Frontal cortex (tissue), 4 donors: Measurements from ENCODE around the gene SNAP29. TPM values are rescaled to one million over a fixed set of nuclear protein-coding genes. Genes with fewer than 3 reads are reported as not detected.
A peak's percentile ranks its signal among the peaks of the same experiment; 100 is the strongest.

Source experiments
- DNase-seq, 2 donors: peaks; one replicate each; pipeline ENCODE4 v3.0.0; 2012; ENCODE audit warnings: low spot score in 2 of 2
- FAIRE-seq: peaks from 2 replicates; lab custom pipeline; 2012; peaks lifted over from hg19 to GRCh38; lab: Jason Lieb, UNC
- total RNA-seq: library from RNA; depleted of rRNA; stranded (reverse); fragments of >200 nt; gene quantifications from one replicate; pipeline ENCODE4 v1.2.3, GENCODE V29; 2014
- donor health status: control.
- donor health status: control.
- donor health status: control.

SNAP29 gene
- total RNA-seq, 1 donor from 2014 or later, result 6.5 TPM

GRCh38 chr22:20864186-20864908 is 5.5 kb downstream of the SNAP29 start:
- FAIRE-seq (no peak), DNase-seq (no peak)

GRCh38 chr22:20865331-20865730 is 6.5 kb downstream of the SNAP29 start:
- DNase-seq (no peak), FAIRE-seq (no peak)

GRCh38 chr22:20865875-20866445 is 7.2 kb downstream of the SNAP29 start:
- FAIRE-seq, result no peak
- no peak for DNase-seq

GRCh38 chr22:20866736-20867135 is 7.9 kb downstream of the SNAP29 start:
- DNase-seq (no peak), FAIRE-seq (no peak)

DNA sequence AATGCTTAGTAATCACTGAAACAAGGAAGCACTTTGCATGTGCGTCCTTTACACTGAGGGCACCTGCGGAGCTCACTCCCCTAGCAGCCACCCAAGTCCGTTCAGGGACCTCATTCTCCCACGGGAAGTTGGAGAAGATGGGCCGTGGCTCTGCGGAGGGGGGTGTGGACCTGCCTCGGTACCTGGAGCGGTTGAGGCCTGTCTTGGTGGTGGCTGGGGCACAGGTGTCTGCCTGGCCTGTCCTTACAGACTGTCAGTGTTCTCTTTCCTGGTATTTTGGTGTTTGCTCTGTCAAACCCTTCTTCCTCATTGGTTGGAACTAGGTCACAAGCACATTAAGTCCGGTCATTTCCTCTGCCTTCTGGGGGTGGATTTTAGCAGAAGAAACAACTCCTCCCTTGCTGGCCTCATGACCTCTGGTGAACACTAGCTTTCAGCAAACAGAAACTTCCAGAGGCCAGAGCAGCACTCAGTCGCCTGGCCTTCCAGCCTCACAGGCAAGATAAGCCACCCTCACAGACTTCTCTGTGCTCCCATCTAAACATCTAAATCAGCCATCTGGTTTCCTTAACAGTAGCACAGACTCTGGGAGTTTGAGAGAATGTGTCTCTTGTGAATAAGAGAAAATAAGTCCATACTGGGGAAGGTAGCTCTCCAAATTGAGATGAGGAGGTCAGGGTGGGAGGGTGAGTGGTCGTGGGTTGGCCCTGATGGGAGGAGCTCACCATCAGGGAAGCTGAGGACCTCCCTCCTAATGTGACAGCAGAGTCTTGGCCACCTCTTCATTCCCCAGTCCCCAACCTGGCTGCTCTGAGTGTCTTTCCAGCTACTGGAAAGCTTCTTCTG is 8.6 kb downstream of the SNAP29 start:
- FAIRE-seq (no peak), DNase-seq (peak; percentile 32 to 48)

- DNase-seq (no peak), FAIRE-seq (no peak)
Observed at GRCh38 chr22:20868025-20868962, 9.5 kb downstream of the SNAP29 start.

- DNase-seq, result no peak
- no peak for FAIRE-seq
Observed at GRCh38 chr22:20869234-20869633, 10.4 kb downstream of the SNAP29 start.

DNA sequence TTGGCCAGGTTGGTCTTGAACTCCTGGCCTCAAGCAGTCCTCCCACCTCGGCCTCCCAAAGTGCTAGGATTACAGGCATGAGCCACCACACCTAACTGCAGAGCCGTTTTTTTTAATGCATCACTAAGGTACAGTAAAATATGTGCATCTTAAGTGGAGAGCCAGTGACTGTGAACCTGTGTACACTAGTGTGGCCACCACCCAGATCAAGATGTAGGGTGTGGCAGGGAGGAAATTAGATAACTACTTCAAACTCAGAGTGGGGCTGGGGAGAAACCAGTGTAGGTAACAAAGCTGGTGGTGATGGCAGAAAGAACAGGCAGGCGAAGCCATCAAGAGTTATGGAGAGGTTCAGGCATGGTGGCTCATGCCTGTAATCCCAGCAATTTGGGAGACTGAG is 14.4 kb downstream of the SNAP29 start:
- FAIRE-seq, result no peak
- DNase-seq, result no peak

DNA sequence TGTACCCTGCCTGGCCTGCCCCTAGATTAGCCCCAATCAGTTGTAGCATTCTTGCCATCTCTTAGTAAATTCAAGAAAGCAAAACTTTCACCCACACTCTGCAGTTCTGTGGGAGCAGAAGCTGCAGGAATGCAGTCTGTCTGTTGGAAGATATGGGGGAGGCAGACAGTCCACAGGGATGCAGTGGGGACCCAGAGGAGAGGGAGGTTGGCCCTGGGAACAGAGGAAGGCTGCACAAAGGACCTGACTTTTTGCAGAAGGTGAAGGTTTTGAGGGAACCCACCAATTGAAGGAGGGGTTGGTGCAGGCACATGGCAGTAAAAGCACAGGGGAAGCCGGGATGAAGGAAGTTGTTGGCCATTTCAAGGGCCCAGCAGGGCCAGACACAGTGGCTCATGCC is 16.5 kb downstream of the SNAP29 start:
- no peak for DNase-seq
- no peak for FAIRE-seq

DNA sequence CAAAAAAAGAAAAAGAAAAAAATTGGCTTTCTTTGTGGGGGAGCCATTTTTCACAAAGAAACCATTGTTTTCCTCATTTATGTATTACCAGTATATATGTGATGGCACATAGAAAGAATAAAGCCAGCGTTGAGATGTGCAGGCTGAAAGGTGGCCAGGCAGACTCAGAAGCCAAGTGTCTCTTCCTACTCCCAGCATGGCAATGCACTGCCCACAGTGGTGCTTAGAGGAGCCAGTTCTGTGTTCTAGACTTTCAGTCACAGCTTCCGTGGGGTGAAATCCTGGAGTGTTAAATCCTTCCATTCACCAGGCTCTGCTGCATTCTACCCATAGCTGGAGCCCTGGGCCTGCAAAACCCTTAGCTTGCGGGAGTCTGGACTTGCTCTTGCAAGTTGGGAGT is 18.9 kb downstream of the SNAP29 start:
- no peak for FAIRE-seq
- no peak for DNase-seq

- DNase-seq (no peak), FAIRE-seq (no peak)
Observed at GRCh38 chr22:20881231-20881630, 22.4 kb downstream of the SNAP29 start.

DNA sequence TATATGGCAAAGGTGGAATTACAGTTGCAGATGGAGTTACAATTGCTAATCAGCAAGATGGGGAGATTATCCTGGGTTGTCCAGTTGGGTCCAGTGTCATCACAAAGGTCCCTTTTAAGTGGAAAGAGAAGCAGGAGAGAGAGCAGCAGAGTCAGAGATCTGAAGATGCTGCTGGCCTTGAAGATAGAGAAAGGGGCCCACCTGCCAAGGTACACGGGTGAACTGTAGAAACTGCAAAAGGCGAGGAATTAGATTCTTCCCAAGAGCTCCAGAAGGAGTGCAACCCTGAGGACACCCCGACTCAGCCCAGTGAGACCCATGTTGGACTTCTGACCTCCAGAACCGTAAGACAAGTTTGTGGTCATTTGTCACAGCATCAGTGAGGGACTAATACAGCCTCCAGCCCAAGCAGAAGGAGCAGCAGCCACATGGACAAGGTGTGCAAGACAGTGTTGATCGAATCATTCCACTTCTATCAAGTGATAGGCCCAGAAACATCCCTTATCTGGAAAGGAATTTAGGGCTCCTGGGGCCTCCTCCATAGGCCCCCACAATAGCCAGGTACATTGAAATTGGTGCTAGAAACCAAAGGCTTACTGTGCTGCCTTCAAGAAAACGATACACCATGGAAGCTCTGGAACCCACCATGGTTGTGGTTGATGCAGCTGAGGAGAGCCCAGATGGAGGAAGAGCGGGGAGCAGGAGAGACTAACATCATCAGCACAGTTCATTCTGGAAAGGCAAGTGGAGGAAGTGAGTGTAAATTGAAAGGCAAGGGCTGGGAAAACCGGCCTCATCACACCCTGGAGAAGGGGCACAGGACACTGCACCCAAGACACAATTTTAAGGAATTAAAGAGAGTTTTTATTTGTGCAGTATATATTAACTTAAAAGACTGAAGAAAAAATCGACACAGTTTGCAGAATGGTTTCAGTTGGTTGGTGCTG is 23.3 kb downstream of the SNAP29 start:
- no peak for FAIRE-seq

DNA sequence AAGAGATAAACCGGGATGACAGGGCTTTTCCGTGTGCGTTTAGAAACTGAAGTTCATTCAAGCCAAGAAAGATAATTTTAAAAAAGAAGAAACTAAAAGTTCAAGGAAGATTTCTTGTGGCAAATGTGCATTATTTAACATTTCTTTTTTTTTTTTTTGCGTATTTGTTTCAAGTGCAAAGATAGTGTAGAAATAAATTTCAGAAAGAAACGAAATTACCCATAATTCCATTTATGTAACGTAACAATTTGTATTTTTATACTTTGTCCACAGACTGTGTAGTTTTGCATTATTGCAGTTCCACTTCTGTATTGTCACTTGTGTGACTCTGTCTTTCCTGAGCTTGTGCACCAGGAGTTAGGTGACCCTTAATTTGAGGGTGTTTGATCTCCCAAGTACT is 24.0 kb downstream of the SNAP29 start:
- FAIRE-seq (no peak), DNase-seq (no peak)

More for the DNA sequence above, 23.3 kb downstream of the SNAP29 start:
- DNase-seq, result no peak

- no peak for DNase-seq
- FAIRE-seq, result no peak
Observed at GRCh38 chr22:20884454-20884853, 25.6 kb downstream of the SNAP29 start.

DNA sequence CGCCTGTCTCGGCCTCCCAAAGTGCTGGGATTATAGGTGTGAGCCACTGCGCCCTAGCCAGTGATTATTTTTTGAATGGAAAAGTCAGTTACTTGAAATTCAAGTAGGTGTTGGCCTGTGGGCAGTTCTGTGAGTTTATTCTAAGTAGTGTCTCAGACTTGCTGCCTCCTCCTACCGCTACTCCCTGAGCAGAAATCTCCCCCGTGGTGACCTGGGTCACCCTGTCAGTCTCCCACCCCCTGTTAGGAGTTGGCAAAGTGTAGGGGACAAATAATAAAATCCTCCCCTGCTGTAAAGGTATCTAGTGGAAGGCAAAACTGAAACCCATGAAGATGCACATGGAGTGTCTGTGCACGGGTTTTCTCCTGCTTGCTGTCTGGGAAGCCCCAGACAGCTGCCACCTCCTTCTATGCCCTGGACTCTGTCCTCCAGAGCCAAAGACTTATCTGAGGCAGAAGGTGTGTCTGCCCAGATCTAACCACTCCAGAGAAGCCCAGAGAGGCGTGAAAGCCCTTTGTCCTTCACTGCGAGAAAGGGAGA is 26.3 kb downstream of the SNAP29 start:
- DNase-seq (no peak), FAIRE-seq (no peak)

GRCh38 chr22:20885557-20886323 is 26.9 kb downstream of the SNAP29 start:
- FAIRE-seq (no peak), DNase-seq (peak; percentile 35 to 78)

GRCh38 chr22:20887375-20887774 is 28.6 kb downstream of the SNAP29 start:
- DNase-seq, result no peak

More at GRCh38 chr22:20887375-20887774, 28.6 kb downstream of the SNAP29 start:
- FAIRE-seq, result no peak
